ENCODE data around the gene IER5. TPM values are rescaled to one million over a fixed set of nuclear protein-coding genes. Genes with fewer than 3 reads are reported as not detected.

IER5 gene
- total and polyA plus RNA-seq, 2 of the 13 experiments (the other 11 are each of a cell fraction or from before 2014, with no cell fraction given), result 2.5 to 3.5 TPM

GRCh38 chr1:181088079-181089016, at the start of gene IER5 (continued):
- TF ChIP-seq ATF6 (CRISPR knock-in tag; conservative IDR thresholded peaks at IDR 0.05), result 0 out of 2 replicates have a peak, but pooled peaks have one; percentile 53
- no peak for TF ChIP-seq MZF1 (CRISPR knock-in tag; IDR thresholded peaks at IDR 0.05; ENCODE audit: borderline replicate concordance)
- peak; percentile 71; the same call in 1 of the 2 replicates for TF ChIP-seq NFKB2 (CRISPR knock-in tag; IDR thresholded peaks at IDR 0.05; ENCODE audit: borderline replicate concordance)
- 0 out of 2 replicates have a peak, but pooled peaks have one; percentile 33 for TF ChIP-seq SRF (IDR thresholded peaks at IDR 0.05; ENCODE audit: low read depth, low read length)
- peak; percentile 72; the same call in 1 of the 2 replicates for TF ChIP-seq RFXAP (CRISPR knock-in tag; IDR thresholded peaks at IDR 0.05; ENCODE audit: borderline replicate concordance)
- TF ChIP-seq ZNF816 (CRISPR knock-in tag; IDR thresholded peaks at IDR 0.05; ENCODE audit: borderline replicate concordance), result peak; percentile 35; the same call in 1 of the 2 replicates
- TF ChIP-seq SIX4 (CRISPR knock-in tag; IDR thresholded peaks at IDR 0.05), result no peak
- peak; percentile 88 for TF ChIP-seq BORCS8-MEF2B (CRISPR knock-in tag; IDR thresholded peaks at IDR 0.05)
- 0 out of 2 replicates have a peak, but pooled peaks have one; percentile 34 for TF ChIP-seq TEF (CRISPR knock-in tag; IDR thresholded peaks at IDR 0.05)
- peak; percentile 81; the same call in 1 of the 2 replicates for TF ChIP-seq IRF2 (CRISPR knock-in tag; IDR thresholded peaks at IDR 0.05)
- TF ChIP-seq, protein P1, sequence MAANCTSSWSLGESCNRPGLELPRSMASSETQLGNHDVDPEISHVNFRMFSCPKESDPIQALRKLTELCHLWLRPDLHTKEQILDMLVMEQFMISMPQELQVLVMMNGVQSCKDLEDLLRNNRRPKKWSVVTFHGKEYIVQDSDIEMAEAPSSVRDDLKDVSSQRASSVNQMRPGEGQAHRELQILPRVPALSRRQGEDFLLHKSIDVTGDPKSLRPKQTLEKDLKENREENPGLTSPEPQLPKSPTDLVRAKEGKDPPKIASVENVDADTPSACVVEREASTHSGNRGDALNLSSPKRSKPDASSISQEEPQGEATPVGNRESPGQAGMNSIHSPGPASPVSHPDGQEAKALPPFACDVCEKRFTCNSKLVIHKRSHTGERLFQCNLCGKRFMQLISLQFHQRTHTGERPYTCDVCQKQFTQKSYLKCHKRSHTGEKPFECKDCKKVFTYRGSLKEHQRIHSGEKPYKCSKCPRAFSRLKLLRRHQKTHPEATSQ (CRISPR knock-in tag; IDR thresholded peaks at IDR 0.05; ENCODE audit: borderline replicate concordance), result peak; percentile 37; the same call in 1 of the 2 replicates
- no peak; the same call in 1 of the 2 replicates for TF ChIP-seq ZNF232 (CRISPR knock-in tag; IDR thresholded peaks at IDR 0.05; ENCODE audit: borderline replicate concordance)
- peak; percentile 61; the same call in 1 of the 2 replicates for TF ChIP-seq ZNF580 (CRISPR knock-in tag; IDR thresholded peaks at IDR 0.05; ENCODE audit: borderline replicate concordance, low read depth)
- peak; percentile 43; the same call in 1 of the 2 replicates for TF ChIP-seq NFATC3 (CRISPR knock-in tag; IDR thresholded peaks at IDR 0.05)
- TF ChIP-seq SALL1 (CRISPR knock-in tag; IDR thresholded peaks at IDR 0.05), result peak; percentile 88
- TF ChIP-seq JUNB (CRISPR knock-in tag; IDR thresholded peaks at IDR 0.05; ENCODE audit: borderline replicate concordance), result no peak
- TF ChIP-seq, protein P2, sequence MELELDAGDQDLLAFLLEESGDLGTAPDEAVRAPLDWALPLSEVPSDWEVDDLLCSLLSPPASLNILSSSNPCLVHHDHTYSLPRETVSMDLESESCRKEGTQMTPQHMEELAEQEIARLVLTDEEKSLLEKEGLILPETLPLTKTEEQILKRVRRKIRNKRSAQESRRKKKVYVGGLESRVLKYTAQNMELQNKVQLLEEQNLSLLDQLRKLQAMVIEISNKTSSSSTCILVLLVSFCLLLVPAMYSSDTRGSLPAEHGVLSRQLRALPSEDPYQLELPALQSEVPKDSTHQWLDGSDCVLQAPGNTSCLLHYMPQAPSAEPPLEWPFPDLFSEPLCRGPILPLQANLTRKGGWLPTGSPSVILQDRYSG (CRISPR knock-in tag; IDR thresholded peaks at IDR 0.05), result no peak
- TF ChIP-seq ELK4 (CRISPR knock-in tag; IDR thresholded peaks at IDR 0.05; ENCODE audit: borderline replicate concordance), result no peak
- TF ChIP-seq PHF8 (CRISPR knock-in tag; IDR thresholded peaks at IDR 0.05), result peak; percentile 78
- TF ChIP-seq SRSF1 (optimal IDR thresholded peaks at IDR 0.05; ENCODE audit: low read depth, low read length), result peak; percentile 96
- 0 out of 2 replicates have a peak, but pooled peaks have one; percentile 46 for TF ChIP-seq CBFB (CRISPR knock-in tag; IDR thresholded peaks at IDR 0.05)
- no peak; the same call in 1 of the 2 replicates for TF ChIP-seq ZFP41 (CRISPR knock-in tag; IDR thresholded peaks at IDR 0.05; ENCODE audit: borderline replicate concordance)
